Choroid plexus epithelial cell (primary cell): ENCODE measurements around the gene RFTN1.

Experiments used
- DNase-seq: peaks from one replicate; pipeline ENCODE4 v3.0.0-alpha.2; 2010; ENCODE audit warnings: low read depth
- H3K4me3 ChIP-seq: 2 replicates; pipeline ENCODE4 v1.5.1; 2011; ENCODE audit warnings: low read depth, mild to moderate bottlenecking, control low read depth, low read length, moderate library complexity
- TF ChIP-seq, protein P1 (sequence below): conservative IDR thresholded peaks from 2 replicates; pipeline ENCODE4 v1.5.1; 2011; ENCODE audit warnings: low read depth, mild to moderate bottlenecking, control low read depth, inconsistent platforms, low read length, moderate library complexity

The RFTN1 gene

DNA sequence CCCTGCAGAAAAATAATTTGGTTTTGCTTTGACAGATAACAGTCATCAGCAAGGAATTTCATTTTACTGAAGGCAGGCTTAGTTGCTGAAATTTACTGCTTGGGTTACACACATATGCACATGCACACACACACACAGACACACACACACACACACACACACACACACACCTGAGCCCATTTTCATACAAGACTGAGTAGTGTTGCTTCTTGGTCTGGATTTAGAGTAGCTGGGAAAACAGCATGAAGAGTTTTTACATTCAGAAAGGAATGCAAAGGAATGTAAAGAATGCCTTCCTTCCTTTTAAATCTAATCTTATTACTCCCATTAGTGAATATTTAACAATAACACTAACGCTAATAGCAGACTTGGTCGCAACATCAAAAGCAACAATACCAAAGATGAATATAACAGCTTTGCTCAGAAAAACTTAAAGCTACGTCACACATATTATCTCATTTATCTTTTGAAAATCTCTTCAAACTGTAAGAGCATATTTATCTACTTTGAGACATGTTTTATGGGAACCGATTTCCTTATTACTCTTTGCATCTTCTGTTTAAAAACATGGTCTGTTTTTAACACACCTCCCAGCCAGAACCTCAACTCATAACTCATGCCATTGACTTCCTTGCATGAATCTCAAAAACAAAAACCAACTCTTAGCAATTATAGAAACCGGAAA, 32.5 kb downstream of the RFTN1 start:
- TF ChIP-seq, protein P1, sequence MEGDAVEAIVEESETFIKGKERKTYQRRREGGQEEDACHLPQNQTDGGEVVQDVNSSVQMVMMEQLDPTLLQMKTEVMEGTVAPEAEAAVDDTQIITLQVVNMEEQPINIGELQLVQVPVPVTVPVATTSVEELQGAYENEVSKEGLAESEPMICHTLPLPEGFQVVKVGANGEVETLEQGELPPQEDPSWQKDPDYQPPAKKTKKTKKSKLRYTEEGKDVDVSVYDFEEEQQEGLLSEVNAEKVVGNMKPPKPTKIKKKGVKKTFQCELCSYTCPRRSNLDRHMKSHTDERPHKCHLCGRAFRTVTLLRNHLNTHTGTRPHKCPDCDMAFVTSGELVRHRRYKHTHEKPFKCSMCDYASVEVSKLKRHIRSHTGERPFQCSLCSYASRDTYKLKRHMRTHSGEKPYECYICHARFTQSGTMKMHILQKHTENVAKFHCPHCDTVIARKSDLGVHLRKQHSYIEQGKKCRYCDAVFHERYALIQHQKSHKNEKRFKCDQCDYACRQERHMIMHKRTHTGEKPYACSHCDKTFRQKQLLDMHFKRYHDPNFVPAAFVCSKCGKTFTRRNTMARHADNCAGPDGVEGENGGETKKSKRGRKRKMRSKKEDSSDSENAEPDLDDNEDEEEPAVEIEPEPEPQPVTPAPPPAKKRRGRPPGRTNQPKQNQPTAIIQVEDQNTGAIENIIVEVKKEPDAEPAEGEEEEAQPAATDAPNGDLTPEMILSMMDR: no peak
- no peak overlapping the region for H3K4me3 ChIP-seq
- DNase-seq: peak; percentile 77

DNA sequence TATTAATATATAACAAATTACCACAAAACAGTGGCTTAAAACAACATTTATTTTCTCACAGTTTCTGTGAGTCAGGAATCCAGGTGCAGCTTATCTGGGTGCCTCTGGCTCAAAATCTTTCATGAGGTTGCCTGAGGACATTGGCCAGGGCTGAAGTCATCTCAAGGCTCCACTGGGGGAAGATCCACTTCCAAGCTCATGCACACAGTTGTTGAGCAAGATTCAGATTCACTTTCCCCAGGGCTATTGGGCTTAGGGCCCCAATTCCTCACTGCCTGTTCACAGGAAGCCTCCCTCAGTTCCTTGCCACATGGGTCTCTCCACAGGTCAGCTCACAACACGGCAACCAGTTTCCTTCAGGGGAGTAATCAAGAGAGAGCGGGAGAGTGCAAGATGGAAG, 35.0 kb downstream of the RFTN1 start:
- TF ChIP-seq, protein P1: no peak
- no peak overlapping the region for H3K4me3 ChIP-seq
- DNase-seq: peak; percentile 90

DNA sequence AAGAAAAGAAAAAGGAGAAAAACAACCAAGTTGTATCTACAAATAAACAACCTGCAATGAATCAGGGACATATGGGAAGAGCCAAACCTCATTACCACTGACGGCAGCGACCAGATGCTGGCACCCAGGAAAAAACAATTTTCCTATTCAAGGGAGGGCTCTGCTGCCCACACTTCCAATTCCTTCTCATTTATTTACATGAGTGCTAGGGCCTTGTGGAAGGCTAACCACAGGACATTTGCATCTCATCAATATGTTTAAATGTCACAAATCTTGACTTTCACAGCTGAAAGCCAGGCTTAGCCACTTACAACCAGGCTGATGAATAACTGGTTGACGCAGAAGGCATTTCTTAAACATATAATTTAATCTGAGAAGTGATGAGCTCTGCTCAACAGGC, 36.0 kb downstream of the RFTN1 start:
- DNase-seq: peak; percentile 52
- H3K4me3 ChIP-seq: no peak overlapping the region
- TF ChIP-seq, protein P1: no peak

DNA sequence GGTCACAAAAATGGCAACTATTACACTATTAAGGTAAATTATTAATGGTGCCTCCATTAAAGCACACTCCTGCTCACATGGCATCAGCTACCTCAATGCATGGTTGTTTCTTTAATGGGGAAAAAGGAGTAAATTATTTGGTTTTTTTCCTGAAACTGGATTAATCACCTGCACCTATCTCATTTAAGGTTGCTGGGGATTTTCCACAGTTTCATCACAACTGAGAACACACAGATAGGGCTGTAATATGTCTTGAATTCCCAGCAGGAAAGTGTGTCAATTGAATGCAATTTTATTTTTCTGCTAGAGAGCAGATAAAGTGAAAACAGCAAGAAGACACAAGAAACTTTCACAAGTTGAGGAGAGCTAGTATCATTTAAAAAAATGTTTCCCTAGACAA, 36.4 kb downstream of the RFTN1 start:
- H3K4me3 ChIP-seq: no peak overlapping the region
- TF ChIP-seq, protein P1: no peak
- peak; percentile 77 for DNase-seq

DNA sequence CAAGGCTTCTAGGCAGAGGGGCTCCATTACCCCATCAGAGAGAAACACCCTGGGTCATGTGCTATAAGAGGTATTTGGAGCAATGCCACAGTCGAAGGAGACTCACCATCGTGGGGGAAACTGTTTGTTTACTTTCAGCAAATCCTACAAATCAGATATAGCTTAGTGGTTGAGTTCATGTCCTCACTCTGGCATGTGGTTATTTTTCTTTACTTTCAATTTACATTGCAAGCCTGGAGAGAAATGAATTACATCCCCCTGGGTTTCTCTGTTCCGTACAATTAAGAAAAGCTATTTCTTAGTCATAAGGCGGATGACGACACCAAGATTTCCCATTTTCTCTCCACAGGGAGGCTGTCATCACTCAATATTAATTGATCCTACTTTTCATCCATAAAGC, 36.9 kb downstream of the RFTN1 start:
- H3K4me3 ChIP-seq: no peak overlapping the region
- TF ChIP-seq, protein P1: no peak
- peak; percentile 99 for DNase-seq

DNA sequence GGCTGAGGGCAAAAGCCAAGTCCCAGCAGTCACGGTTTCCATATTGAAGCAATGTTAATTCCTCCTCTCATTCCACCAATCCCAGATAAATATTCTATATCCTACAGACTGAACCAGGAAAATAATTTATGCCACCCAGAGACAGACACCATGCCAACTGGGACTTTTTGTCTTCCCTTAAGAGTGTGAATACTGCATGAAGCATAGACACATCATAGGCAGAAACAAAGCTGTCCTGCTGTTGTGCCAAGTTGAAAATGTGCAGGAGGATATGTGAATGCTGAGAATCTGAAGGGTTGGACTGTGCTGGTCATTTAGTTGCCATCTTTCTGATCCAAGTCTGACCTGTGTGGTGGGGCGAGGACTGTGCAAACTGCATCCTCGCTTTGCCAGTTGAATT, 37.7 kb downstream of the RFTN1 start:
- TF ChIP-seq, protein P1: no peak
- no peak overlapping the region for H3K4me3 ChIP-seq
- DNase-seq: no peak

DNA sequence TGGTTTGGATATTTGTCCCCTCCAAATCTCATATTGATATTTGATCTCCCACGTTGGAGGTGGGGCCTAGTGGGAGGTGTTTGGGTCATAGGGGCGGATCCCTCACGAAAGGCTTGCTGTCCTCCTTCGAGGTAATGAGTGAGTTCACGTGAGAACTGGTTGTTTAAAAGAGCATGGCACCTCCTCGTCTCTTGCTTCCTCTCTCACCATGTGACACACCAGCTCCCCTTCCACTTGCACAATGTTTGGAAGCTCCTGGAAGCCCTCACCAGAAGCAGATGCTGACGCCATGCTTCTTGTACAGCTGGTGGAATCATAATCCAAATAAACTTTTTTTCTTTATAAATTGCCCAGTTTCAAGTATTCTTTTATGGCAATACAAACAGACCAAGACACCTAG, 38.6 kb downstream of the RFTN1 start:
- TF ChIP-seq, protein P1: no peak
- no peak overlapping the region for H3K4me3 ChIP-seq
- peak; percentile 77 for DNase-seq
